HepG2 (cell line): Measurements from ENCODE around the gene THOC2.

Experiments used
- CTCF ChIP-seq: sonication (generic); formaldehyde crosslinking; IDR thresholded peaks from 2 replicates; pipeline ENCODE4 v1.5.0; 2020; ENCODE audit warnings: mild to moderate bottlenecking, missing genetic modification reagents, moderate library complexity
- POLR2A ChIP-seq, 2 experiments: IDR thresholded peaks; 2 replicates each; pipeline ENCODE4 v1.6.1; 2011; ENCODE audit warnings: low read depth in 2 of 2, low read length in 2 of 2, mild to moderate bottlenecking in 1 of 2, moderate library complexity in 1 of 2; ENCODE audit not compliant: insufficient read depth in 1 of 2
- SMAD1 ChIP-seq: sonication (generic); formaldehyde crosslinking; IDR thresholded peaks from 2 replicates; pipeline ENCODE4 v1.4.0; 2020; ENCODE audit warnings: missing genetic modification reagents, low read depth, mild to moderate bottlenecking, borderline replicate concordance
- ZBTB21 ChIP-seq: sonication (generic); formaldehyde crosslinking; IDR thresholded peaks from 2 replicates; pipeline ENCODE4 v1.4.0; 2020; ENCODE audit warnings: missing genetic modification reagents
- ZNF24 ChIP-seq: fragments of 450-650 bp; IDR thresholded peaks from 2 replicates; pipeline ENCODE4 v1.6.1; 2017; ENCODE audit warnings: antibody characterized with exemption, mild to moderate bottlenecking
- ZNF44 ChIP-seq: sonication (generic); formaldehyde crosslinking; IDR thresholded peaks from 2 replicates; pipeline ENCODE4 v1.5.1; 2020; ENCODE audit warnings: mild to moderate bottlenecking, missing genetic modification reagents
- ZNF503 ChIP-seq: sonication (generic); formaldehyde crosslinking; IDR thresholded peaks from 2 replicates; pipeline ENCODE4 v1.4.0; 2020; ENCODE audit warnings: missing genetic modification reagents
- TF ChIP-seq, protein P1 (sequence below): sonication (generic); formaldehyde crosslinking; IDR thresholded peaks from 2 replicates; pipeline ENCODE4 v1.4.0; 2020; ENCODE audit warnings: missing genetic modification reagents
- TF ChIP-seq, protein P2 (sequence below): sonication (generic); formaldehyde crosslinking; IDR thresholded peaks from 2 replicates; pipeline ENCODE4 v1.4.0; 2020; ENCODE audit warnings: missing genetic modification reagents

DNA sequence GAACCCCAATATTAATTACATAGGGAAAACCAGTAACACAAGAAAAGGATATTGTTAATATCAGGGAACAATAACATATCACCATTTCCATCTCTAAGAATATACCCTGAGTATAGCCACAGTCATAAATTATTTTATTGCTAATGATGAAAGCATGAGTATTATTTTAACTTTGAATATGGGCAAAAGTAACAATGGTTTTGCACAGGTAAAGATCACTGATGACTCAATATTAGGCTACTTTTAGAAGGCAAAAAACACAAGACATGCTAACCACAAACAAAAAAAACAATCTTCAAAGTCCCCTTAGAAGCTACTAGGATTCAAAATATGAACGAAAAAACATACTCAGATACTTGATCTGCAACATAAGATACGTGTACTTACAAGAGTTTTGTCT lies 36.5 kb downstream of the THOC2 start:
- TF ChIP-seq POLR2A (IDR thresholded peaks at IDR 0.05; ENCODE audit: insufficient read depth in 1 of 2, low read depth in 2 of 2, low read length in 2 of 2) = no peak
- no peak for TF ChIP-seq ZNF503 (CRISPR knock-in tag)
- TF ChIP-seq, protein P1, sequence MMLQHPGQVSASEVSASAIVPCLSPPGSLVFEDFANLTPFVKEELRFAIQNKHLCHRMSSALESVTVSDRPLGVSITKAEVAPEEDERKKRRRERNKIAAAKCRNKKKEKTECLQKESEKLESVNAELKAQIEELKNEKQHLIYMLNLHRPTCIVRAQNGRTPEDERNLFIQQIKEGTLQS (CRISPR knock-in tag) = no peak
- TF ChIP-seq CTCF (CRISPR knock-in tag) = no peak
- no peak for TF ChIP-seq SMAD1 (CRISPR knock-in tag)
- TF ChIP-seq ZBTB21 (CRISPR knock-in tag) = no peak
- TF ChIP-seq, protein P2, sequence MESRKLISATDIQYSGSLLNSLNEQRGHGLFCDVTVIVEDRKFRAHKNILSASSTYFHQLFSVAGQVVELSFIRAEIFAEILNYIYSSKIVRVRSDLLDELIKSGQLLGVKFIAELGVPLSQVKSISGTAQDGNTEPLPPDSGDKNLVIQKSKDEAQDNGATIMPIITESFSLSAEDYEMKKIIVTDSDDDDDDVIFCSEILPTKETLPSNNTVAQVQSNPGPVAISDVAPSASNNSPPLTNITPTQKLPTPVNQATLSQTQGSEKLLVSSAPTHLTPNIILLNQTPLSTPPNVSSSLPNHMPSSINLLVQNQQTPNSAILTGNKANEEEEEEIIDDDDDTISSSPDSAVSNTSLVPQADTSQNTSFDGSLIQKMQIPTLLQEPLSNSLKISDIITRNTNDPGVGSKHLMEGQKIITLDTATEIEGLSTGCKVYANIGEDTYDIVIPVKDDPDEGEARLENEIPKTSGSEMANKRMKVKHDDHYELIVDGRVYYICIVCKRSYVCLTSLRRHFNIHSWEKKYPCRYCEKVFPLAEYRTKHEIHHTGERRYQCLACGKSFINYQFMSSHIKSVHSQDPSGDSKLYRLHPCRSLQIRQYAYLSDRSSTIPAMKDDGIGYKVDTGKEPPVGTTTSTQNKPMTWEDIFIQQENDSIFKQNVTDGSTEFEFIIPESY = no peak
- TF ChIP-seq ZNF44 (CRISPR knock-in tag) = no peak
- TF ChIP-seq ZNF24 = no peak
